ENCODE measurements around the gene PRR5L. TPM values are rescaled to one million over a fixed set of nuclear protein-coding genes. Genes with fewer than 3 reads are reported as not detected.

The PRR5L gene
- total RNA-seq, 4 donors from 2014 or later: 4.7 to 11.5 (median 6.0) TPM

DNA sequence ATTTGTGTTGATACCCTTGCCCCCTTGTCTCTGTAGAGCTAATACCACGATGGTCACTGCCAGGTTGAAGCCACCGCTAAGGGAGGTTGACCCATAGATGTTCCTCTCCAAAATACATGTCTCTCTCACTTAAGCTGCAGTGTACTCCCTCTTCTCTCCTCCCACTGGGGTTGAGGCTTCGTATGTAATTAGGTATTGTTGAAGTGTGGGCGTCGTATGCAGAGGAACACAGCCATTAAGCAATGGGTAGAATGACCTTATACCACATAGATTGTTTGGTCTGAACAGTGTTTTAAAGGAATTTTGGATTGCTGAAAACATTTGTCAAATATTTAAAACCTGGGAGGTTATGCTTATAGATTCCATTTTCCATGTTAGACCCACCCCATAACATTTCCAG is 142.0 kb downstream of the PRR5L start:
- H3K4me3 ChIP-seq (replicated peaks in 1 of 3): no peak overlapping the region
- no peak for TF ChIP-seq POLR2A (IDR thresholded peaks at IDR 0.05)
- no peak for TF ChIP-seq CTCF (IDR thresholded peaks at IDR 0.05)
- no peak overlapping the region for H3K27ac ChIP-seq
- H3K9me3 ChIP-seq: no peaks in the 10 kb centered on the region
- no peaks in the 10 kb centered on the region for H3K36me3 ChIP-seq
- no peaks in the 10 kb centered on the region for H3K27me3 ChIP-seq
- intact Hi-C loops (cut with DNase I): no loop called here
- no peak for DNase-seq
- H3K4me1 ChIP-seq: no peaks in the 10 kb centered on the region
- 92 to 93% methylated on average over 5 of the region's 5 CpGs for WGBS, 2 donors

- H3K4me3 ChIP-seq (replicated peaks in 1 of 3): no peak overlapping the region
- no peaks in the 10 kb centered on the region for H3K9me3 ChIP-seq
- H3K36me3 ChIP-seq: no peaks in the 10 kb centered on the region
- TF ChIP-seq CTCF (IDR thresholded peaks at IDR 0.05) (no peak), POLR2A (IDR thresholded peaks at IDR 0.05) (no peak)
- WGBS, 2 donors: 80 to 100% methylated on average over 1 to 2 of the region's 2 CpGs
- H3K4me1 ChIP-seq: no peaks in the 10 kb centered on the region
- no peak overlapping the region for H3K27ac ChIP-seq
- H3K27me3 ChIP-seq: no peaks in the 10 kb centered on the region
- intact Hi-C loops (cut with DNase I): no loop called here
- no peak for DNase-seq
Observed at GRCh38 chr11:36441610-36442208, 145.6 kb downstream of the PRR5L start.

DNA sequence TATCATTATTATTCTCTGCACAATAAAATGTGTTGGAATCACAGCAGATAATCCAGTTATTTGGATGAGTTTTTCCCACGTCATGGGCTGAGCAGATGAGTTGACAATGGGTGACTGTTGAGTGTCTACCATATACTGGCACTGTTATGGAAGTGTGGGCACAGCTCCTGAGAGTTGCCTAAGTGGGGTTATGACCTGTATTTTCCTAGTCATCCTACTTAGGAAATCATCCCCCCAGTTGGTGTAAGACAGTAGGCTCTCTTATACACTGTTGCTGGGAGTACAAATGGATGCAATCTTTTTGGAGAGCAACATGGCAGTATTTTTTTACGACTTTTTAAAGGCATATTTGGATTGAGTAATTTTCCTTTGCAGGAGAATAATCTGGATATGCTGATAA is 147.6 kb downstream of the PRR5L start:
- no peaks in the 10 kb centered on the region for H3K4me1 ChIP-seq
- no peaks in the 10 kb centered on the region for H3K36me3 ChIP-seq
- no peak overlapping the region for H3K4me3 ChIP-seq (replicated peaks in 1 of 3)
- H3K27ac ChIP-seq: no peak overlapping the region
- WGBS, 2 donors: 76 to 89% methylated on average over 2 of the region's 2 CpGs
- no peaks in the 10 kb centered on the region for H3K9me3 ChIP-seq
- intact Hi-C loops (cut with DNase I): no loop called here
- no peak for TF ChIP-seq POLR2A (IDR thresholded peaks at IDR 0.05)
- TF ChIP-seq CTCF (IDR thresholded peaks at IDR 0.05): no peak
- no peaks in the 10 kb centered on the region for H3K27me3 ChIP-seq
- no peak for DNase-seq

GRCh38 chr11:36446135-36446534 is 150.0 kb downstream of the PRR5L start:
- Histone ChIP-seq H3K9me3 (no peaks in the 10 kb centered on the region), H3K36me3 (no peaks in the 10 kb centered on the region), H3K4me1 (peaks cover 6 to 7% of the 10 kb centered on the region in 2 donors), H3K27ac (no peak overlapping the region), H3K27me3 (no peaks in the 10 kb centered on the region), H3K4me3 (replicated peaks in 1 of 3) (no peak overlapping the region)
- DNase-seq: no peak
- 90 to 95% methylated on average over 7 of the region's 7 CpGs for WGBS, 2 donors
- TF ChIP-seq POLR2A (IDR thresholded peaks at IDR 0.05): no peak
- TF ChIP-seq CTCF (IDR thresholded peaks at IDR 0.05): no peak
- intact Hi-C loops (cut with DNase I): no loop called here

DNA sequence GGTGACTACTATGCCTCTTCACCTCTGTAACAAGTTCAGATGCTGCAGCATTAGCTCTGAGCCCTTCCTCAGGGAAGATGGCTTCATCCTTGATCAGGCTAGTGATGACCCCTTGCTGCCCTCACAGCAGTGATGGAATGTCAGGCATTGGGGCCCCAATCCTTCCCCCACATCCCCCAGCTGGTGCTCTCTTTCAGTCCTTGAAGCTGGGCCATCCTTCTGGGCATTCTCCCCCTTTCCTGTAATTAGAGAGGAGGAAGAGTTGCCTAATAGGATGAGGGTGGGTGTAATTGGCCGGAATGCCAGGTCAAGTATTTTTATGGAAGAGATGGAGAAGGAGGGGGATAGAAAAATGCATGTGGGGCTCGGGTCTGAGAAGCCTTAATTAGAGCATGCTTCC is 151.4 kb downstream of the PRR5L start:
- intact Hi-C loops (cut with DNase I): no loop called here
- no peaks in the 10 kb centered on the region for H3K27me3 ChIP-seq
- no peak overlapping the region for H3K27ac ChIP-seq
- H3K4me3 ChIP-seq (replicated peaks in 1 of 3): no peak overlapping the region
- H3K36me3 ChIP-seq: no peaks in the 10 kb centered on the region
- no peak for DNase-seq
- no peaks in the 10 kb centered on the region for H3K9me3 ChIP-seq
- no peak for TF ChIP-seq POLR2A (IDR thresholded peaks at IDR 0.05)
- no peak for TF ChIP-seq CTCF (IDR thresholded peaks at IDR 0.05)
- WGBS, 2 donors: 70 to 71% methylated on average over 2 of the region's 2 CpGs
- H3K4me1 ChIP-seq: peaks cover 6 to 10% of the 10 kb centered on the region in 2 donors

Measured in thyroid gland (tissue), 4 donors.